H1 (cell line): ENCODE results near the gene MRPL1. TPM values are rescaled to one million over a fixed set of nuclear protein-coding genes. Genes with fewer than 3 reads are reported as not detected.

Source experiments
- BACH1 ChIP-seq: IDR thresholded peaks from 2 replicates; pipeline ENCODE4 v1.6.1; 2012; ENCODE audit warnings: low read length, improper control_type of control experiment
- BRCA1 ChIP-seq: IDR thresholded peaks from 2 replicates; pipeline ENCODE4 v1.6.1; 2012; ENCODE audit warnings: low read depth, low read length, improper control_type of control experiment
- CHD1 ChIP-seq: IDR thresholded peaks from 2 replicates; pipeline ENCODE4 v1.6.1; 2012; ENCODE audit warnings: low read depth, low read length, improper control_type of control experiment
- CHD7 ChIP-seq: fragments of 300-600 bp; sonication (generic); IDR thresholded peaks from 2 replicates; pipeline ENCODE4 v1.7.1; 2012; ENCODE audit warnings: low read length, moderate library complexity, mild to moderate bottlenecking, inconsistent platforms; ENCODE audit not compliant: insufficient replicate concordance
- GABPA ChIP-seq: IDR thresholded peaks from 2 replicates; pipeline ENCODE4 v1.6.1; 2011; ENCODE audit warnings: mild to moderate bottlenecking, low read length, moderate library complexity, borderline replicate concordance; ENCODE audit not compliant: insufficient read depth
- HDAC6 ChIP-seq: IDR thresholded peaks from one replicate; pipeline ENCODE4 v1.7.1; 2012; ENCODE audit warnings: low read depth, mild to moderate bottlenecking, inconsistent platforms, low read length, moderate library complexity
- JUND ChIP-seq: IDR thresholded peaks from 2 replicates; pipeline ENCODE4 v1.6.1; 2011; ENCODE audit warnings: mild to moderate bottlenecking, improper control_type of control experiment, low read length
- NANOG ChIP-seq: IDR thresholded peaks from 2 replicates; pipeline ENCODE4 v1.6.1; 2011; ENCODE audit warnings: low read length, low read depth, mild to moderate bottlenecking, inconsistent platforms; ENCODE audit not compliant: insufficient read depth, poor library complexity, severe bottlenecking
- POLR2A ChIP-seq, 2 experiments: IDR thresholded peaks; 1 replicate in 1 of 2; 2 replicates in 1 of 2; pipeline ENCODE4 v1.6.1; 2011; ENCODE audit warnings: low read depth in 2 of 2, low read length in 2 of 2, mild to moderate bottlenecking in 2 of 2; ENCODE audit errors: control extremely low read depth in 1 of 2
- RBBP5 ChIP-seq: IDR thresholded peaks from 2 replicates; pipeline ENCODE4 v1.7.1; 2012; ENCODE audit warnings: low read depth, mild to moderate bottlenecking, inconsistent platforms, low read length, moderate library complexity, borderline replicate concordance
- SP4 ChIP-seq: IDR thresholded peaks from 2 replicates; pipeline ENCODE4 v1.6.1; 2012; ENCODE audit warnings: low read length, inconsistent platforms
- TBP ChIP-seq: IDR thresholded peaks from 2 replicates; pipeline ENCODE4 v1.6.1; 2011; ENCODE audit warnings: low read depth, low read length, improper control_type of control experiment
- YY1 ChIP-seq: IDR thresholded peaks from 2 replicates; pipeline ENCODE4 v1.6.1; 2011; ENCODE audit warnings: low read depth, mild to moderate bottlenecking, low read length
- polyA plus RNA-seq, 7 experiments: library from polyadenylated mRNA; depleted of rRNA in 3 of 7; stranded (reverse) in 5 of 7; unstranded in 2 of 7; fragments of >200 nt in 5 of 7; fragments of 200-250 nt in 2 of 7; gene quantifications; 1 replicate in 5 of 7; 2 replicates in 1 of 7; 4 replicates in 1 of 7; pipeline versions ENCODE4 v1.2.1 to v1.2.3, GENCODE V29; 2011 to 2013; ENCODE audit warnings: missing spikeins in 2 of 7, mixed read lengths in 2 of 7
- total RNA-seq: library from RNA; stranded (reverse); fragmentation: NEBNext Ultra II Directional; extraction: Animal tissue kit (Norgen Biotek cat#: 25700); gene quantifications from 2 replicates; pipeline ENCODE4 v1.2.1, GENCODE V29; 2021

MRPL1 gene
- total and polyA plus RNA-seq, 2 of the 8 experiments (the other 6 are each of a cell fraction or from before 2014, with no cell fraction given) = 9.6 to 37.0 TPM

- no peak for TF ChIP-seq CHD7
- no peak for TF ChIP-seq HDAC6
- no peak for TF ChIP-seq SP4
- TF ChIP-seq BRCA1 = no peak
- TF ChIP-seq JUND = no peak
- no peak for TF ChIP-seq NANOG
- no peak for TF ChIP-seq POLR2A (IDR thresholded peaks at IDR 0.05; ENCODE audit: control extremely low read depth in 1 of 2, low read depth in 2 of 2, low read length in 2 of 2)
- TF ChIP-seq TBP = no peak
- TF ChIP-seq YY1 = no peak
- TF ChIP-seq GABPA = no peak
- no peak for TF ChIP-seq BACH1
- TF ChIP-seq CHD1 = no peak
- no peak for TF ChIP-seq RBBP5
Observed at GRCh38 chr4:77845400-77845799, 17.2 kb upstream of the MRPL1 start (continued).
